IPS DF 6.9 (cell line): ENCODE results near the gene TOGARAM2.

Experiments
- DNase-seq: peaks from one replicate; pipeline ENCODE4 v3.0.0-alpha.2; 2013; ENCODE audit warnings: low read depth, low spot score
- H3K27ac ChIP-seq: one replicate; pipeline ENCODE4 v1.5.1; 2013; ENCODE audit warnings: low read length, control low read depth
- H3K27me3 ChIP-seq: 2 replicates; pipeline ENCODE4 v1.6.1; 2013; ENCODE audit warnings: mild to moderate bottlenecking, low read length; ENCODE audit not compliant: control insufficient read depth, insufficient read depth
- H3K36me3 ChIP-seq: 2 replicates; pipeline ENCODE4 v1.6.1; 2013; ENCODE audit warnings: low read length; ENCODE audit not compliant: control insufficient read depth, insufficient read depth
- H3K4me1 ChIP-seq: 2 replicates; pipeline ENCODE4 v1.6.1; 2013; ENCODE audit warnings: low read length; ENCODE audit not compliant: control insufficient read depth, insufficient read depth
- H3K4me3 ChIP-seq: 2 replicates; pipeline ENCODE4 v1.5.1; 2013; ENCODE audit warnings: mild to moderate bottlenecking, low read length
- H3K9me3 ChIP-seq: 2 replicates; pipeline ENCODE4 v1.6.1; 2013; ENCODE audit warnings: low read length, inconsistent platforms; ENCODE audit not compliant: control insufficient read depth, insufficient read depth
- WGBS: extraction: QIAGEN DNeasy Blood & Tissue Kit; methylation state at CpG from one replicate; pipeline ENCODE4 v1.1.7; 2013; ENCODE audit warnings: mixed read lengths, missing lambda C conversion rate; ENCODE audit not compliant: insufficient read length, insufficient coverage; 5-methylcytosine and 5-hydroxymethylcytosine counted together

The TOGARAM2 gene

DNA sequence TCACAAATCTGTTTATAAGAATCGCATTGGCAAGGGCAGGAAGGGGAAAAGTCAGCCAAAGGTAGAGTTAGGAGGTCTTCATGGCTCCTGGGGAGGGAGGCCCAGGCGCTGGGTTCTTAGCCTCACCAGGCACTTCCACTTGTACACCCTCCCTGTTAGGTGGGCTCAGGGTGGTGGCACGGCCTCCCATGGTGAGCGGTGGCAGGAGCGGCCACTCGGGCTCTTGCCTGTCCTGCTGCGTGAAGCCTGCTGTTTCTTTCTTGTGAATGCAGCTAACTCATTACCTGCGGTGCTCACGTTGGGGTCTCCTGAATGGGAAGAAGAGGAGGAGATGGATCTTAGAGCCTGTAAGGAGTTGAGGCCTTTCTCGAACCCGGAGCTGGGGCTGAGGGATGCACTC is 40.8 kb downstream of the TOGARAM2 start:
- H3K4me3 ChIP-seq: no peak overlapping the region
- no peaks in the 10 kb centered on the region for H3K36me3 ChIP-seq
- WGBS: no CpG with 5 or more reads among the region's 11 CpGs
- DNase-seq: no peak
- no peaks in the 10 kb centered on the region for H3K4me1 ChIP-seq
- H3K9me3 ChIP-seq: no peaks in the 10 kb centered on the region
- no peaks in the 10 kb centered on the region for H3K27me3 ChIP-seq
- H3K27ac ChIP-seq: no peak overlapping the region

- no peak overlapping the region for H3K27ac ChIP-seq
- H3K27me3 ChIP-seq: no peaks in the 10 kb centered on the region
- DNase-seq: no peak
- H3K4me3 ChIP-seq: no peak overlapping the region
- H3K9me3 ChIP-seq: no peaks in the 10 kb centered on the region
- WGBS: no CpG with 5 or more reads among the region's 6 CpGs
- no peaks in the 10 kb centered on the region for H3K36me3 ChIP-seq
- no peaks in the 10 kb centered on the region for H3K4me1 ChIP-seq
These were observed 41.6 kb downstream of the TOGARAM2 start for GRCh38 chr2:29022679-29023078.

DNA sequence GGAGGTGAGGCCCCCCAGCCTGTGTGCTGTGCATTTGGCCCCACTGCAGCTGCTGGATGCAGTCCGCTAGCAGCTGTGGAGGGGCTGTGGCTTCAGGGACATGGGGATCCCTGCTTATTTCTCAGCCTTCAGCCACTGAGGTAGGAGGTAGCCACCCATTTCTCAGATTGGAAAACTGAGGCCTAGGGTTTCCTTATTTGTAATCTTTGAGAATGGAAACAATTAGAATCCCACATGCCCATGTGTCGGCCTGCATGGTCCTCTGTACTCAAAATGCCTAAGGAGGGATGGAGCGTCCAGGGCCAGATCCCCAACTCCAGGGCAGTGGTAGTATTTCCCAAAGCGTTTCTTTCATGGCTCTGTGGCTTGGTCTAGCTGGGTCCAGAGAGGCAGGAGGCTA is 42.1 kb downstream of the TOGARAM2 start:
- no peak for DNase-seq
- Histone ChIP-seq H3K27me3 (no peaks in the 10 kb centered on the region), H3K9me3 (no peaks in the 10 kb centered on the region), H3K4me1 (no peaks in the 10 kb centered on the region), H3K36me3 (no peaks in the 10 kb centered on the region), H3K27ac (no peak overlapping the region), H3K4me3 (no peak overlapping the region)
- no CpG with 5 or more reads among the region's 4 CpGs for WGBS

DNA sequence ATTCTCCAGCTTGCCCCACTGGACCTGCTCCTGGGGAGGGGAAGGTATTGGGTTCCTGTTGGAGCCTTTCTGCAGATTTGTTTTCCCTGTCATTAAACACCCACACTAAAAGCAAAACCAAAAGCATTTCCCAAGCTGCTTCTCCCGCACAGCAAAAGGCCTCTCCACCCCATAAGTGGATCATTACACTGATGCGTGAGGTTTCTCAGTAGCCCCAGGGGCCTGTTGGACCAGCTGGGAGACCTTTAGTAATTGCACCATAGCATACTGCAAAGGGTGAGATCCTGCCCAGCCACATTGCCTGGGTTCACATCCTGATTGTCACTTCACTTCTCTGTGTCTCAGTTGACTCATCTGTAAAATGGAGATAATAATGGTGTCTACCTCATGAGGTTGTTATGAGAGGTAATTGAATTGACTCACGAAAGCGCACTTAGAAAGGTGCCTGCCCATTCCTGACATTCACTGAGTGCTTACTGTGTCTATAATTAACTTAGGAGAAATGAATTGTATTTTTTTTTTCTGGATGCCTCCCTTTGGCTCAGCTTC is 43.9 kb downstream of the TOGARAM2 start:
- no CpG with 5 or more reads among the region's 4 CpGs for WGBS
- no peaks in the 10 kb centered on the region for H3K9me3 ChIP-seq
- no peak for DNase-seq
- no peaks in the 10 kb centered on the region for H3K27me3 ChIP-seq
- H3K27ac ChIP-seq: no peak overlapping the region
- H3K4me3 ChIP-seq: no peak overlapping the region
- no peaks in the 10 kb centered on the region for H3K4me1 ChIP-seq
- H3K36me3 ChIP-seq: no peaks in the 10 kb centered on the region

GRCh38 chr2:29025711-29026110 is 44.6 kb downstream of the TOGARAM2 start:
- H3K27ac ChIP-seq: no peak overlapping the region
- no peaks in the 10 kb centered on the region for H3K9me3 ChIP-seq
- WGBS: no CpG with 5 or more reads among the region's 3 CpGs
- no peaks in the 10 kb centered on the region for H3K27me3 ChIP-seq
- no peaks in the 10 kb centered on the region for H3K4me1 ChIP-seq
- H3K36me3 ChIP-seq: no peaks in the 10 kb centered on the region
- no peak for DNase-seq
- H3K4me3 ChIP-seq: no peak overlapping the region

- H3K36me3 ChIP-seq: no peaks in the 10 kb centered on the region
- H3K4me3 ChIP-seq: no peak overlapping the region
- DNase-seq: no peak
- H3K9me3 ChIP-seq: no peaks in the 10 kb centered on the region
- 0 out of 2 replicates have a peak, but pooled peaks cover 1% of the 10 kb centered on the region for H3K4me1 ChIP-seq
- no peak overlapping the region for H3K27ac ChIP-seq
- H3K27me3 ChIP-seq: no peaks in the 10 kb centered on the region
These were observed 49.9 kb downstream of the TOGARAM2 start for GRCh38 chr2:29031046-29031445.

DNA sequence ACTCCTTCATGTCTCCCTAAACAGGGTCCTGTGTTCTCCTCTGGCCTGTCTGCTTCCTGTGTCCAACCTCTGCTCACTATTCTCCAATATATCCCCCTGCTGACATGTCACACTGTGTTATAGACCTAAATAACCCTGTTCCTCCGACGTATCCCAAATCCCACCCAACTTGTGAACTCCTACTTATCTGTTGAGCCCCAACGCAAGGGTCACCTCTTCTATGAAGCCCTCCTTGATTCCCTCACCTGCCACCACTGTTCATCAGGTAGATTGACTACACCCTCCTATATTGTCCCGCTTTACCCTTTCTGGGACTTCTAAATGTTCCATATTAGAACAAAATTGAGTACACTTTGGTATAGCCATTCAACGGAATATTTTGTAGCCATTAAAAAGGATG is 51.1 kb downstream of the TOGARAM2 start:
- H3K36me3 ChIP-seq: no peaks in the 10 kb centered on the region
- no peaks in the 10 kb centered on the region for H3K9me3 ChIP-seq
- no peaks in the 10 kb centered on the region for H3K27me3 ChIP-seq
- 0 out of 2 replicates have a peak, but pooled peaks cover 1% of the 10 kb centered on the region for H3K4me1 ChIP-seq
- DNase-seq: no peak
- H3K27ac ChIP-seq: no peak overlapping the region
- WGBS: 100% methylated on average over 1 of the region's 5 CpGs
- no peak overlapping the region for H3K4me3 ChIP-seq

DNA sequence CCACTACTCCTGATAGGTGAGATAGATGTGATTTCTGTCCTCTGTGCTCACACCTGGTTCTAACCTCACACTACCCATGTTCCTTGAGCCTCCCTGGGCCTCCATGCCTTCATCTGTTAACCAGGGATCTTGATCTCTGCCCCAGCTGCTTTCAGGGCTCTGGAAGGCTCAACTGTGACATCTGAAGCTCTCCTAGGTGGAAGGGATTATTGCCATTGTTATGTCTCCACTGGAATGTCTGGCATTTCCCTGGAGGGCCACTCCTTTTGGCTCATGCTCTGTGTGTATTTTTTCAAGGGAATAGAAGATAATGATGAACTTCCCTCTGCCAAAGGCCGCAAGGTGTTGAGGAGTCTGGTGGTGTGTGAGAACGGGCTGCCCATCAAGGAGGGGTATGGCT is 52.1 kb downstream of the TOGARAM2 start:
- no peaks in the 10 kb centered on the region for H3K9me3 ChIP-seq
- H3K36me3 ChIP-seq: no peaks in the 10 kb centered on the region
- H3K27me3 ChIP-seq: no peaks in the 10 kb centered on the region
- no CpG with 5 or more reads among the region's 2 CpGs for WGBS
- 0 out of 2 replicates have a peak, but pooled peaks cover 1% of the 10 kb centered on the region for H3K4me1 ChIP-seq
- no peak overlapping the region for H3K4me3 ChIP-seq
- peak; percentile 27 for DNase-seq
- H3K27ac ChIP-seq: no peak overlapping the region

DNA sequence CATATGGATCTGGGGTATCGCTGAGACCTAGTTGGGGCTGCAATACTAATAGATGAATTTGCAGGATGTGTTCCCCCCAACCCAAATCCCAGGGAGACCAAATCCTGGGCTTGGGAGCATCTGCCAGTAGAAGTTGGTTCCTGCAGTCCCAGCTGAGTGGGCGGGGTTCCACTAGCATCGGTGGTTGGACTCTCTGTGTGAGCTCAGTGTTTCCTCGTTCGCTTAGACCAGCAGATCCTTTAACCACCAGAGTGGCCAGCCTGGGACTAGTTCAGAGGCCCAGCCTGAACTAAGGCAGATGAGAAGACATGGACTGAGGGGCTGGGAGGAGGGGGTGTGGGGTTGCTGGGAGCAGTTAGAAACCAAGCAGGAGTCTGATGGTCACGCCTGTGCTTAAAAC is 52.6 kb downstream of the TOGARAM2 start:
- no peaks in the 10 kb centered on the region for H3K27me3 ChIP-seq
- no peak for DNase-seq
- WGBS: no CpG with 5 or more reads among the region's 6 CpGs

GRCh38 chr2:29035016-29035745 is 54.1 kb downstream of the TOGARAM2 start:
- Histone ChIP-seq H3K4me1 (0 out of 2 replicates have a peak, but pooled peaks cover 1% of the 10 kb centered on the region), H3K9me3 (no peaks in the 10 kb centered on the region), H3K36me3 (no peaks in the 10 kb centered on the region), H3K4me3 (no peak overlapping the region), H3K27ac (no peak overlapping the region), H3K27me3 (no peaks in the 10 kb centered on the region)
- no peak for DNase-seq
- WGBS: no CpG with 5 or more reads among the region's 17 CpGs

More for the DNA sequence above, 52.6 kb downstream of the TOGARAM2 start:
- H3K36me3 ChIP-seq: no peaks in the 10 kb centered on the region
- 0 out of 2 replicates have a peak, but pooled peaks cover 1% of the 10 kb centered on the region for H3K4me1 ChIP-seq
- H3K4me3 ChIP-seq: no peak overlapping the region
- H3K9me3 ChIP-seq: no peaks in the 10 kb centered on the region
- no peak overlapping the region for H3K27ac ChIP-seq
